DMS114 treated with DMSO at 0.1 percent for 48 hours (cell line): ENCODE data around the gene GARIN3.
"Not testable (repeated sequence)": the region's sequence is repeated elsewhere in the genome, so short reads cannot be mapped to it uniquely, and the experiment has no call there.

Experiments
- DNase-seq: peaks from one replicate; lab custom pipeline; 2025; ENCODE audit not compliant: unreplicated experiment; lab: John Stamatoyannopoulos, UW

The GARIN3 gene

GRCh38 chr5:157166214-157167213 is at the start of gene GARIN3:
TSS of gene GARIN3 (minus strand) at chr5:157166264. CDS start at chr5:157166168, 96 bp downstream.
- no peak for DNase-seq

- DNase-seq, result no peak
Measured at GRCh38 chr5:157215514-157216167, 49.6 kb upstream of the GARIN3 start.

DNA sequence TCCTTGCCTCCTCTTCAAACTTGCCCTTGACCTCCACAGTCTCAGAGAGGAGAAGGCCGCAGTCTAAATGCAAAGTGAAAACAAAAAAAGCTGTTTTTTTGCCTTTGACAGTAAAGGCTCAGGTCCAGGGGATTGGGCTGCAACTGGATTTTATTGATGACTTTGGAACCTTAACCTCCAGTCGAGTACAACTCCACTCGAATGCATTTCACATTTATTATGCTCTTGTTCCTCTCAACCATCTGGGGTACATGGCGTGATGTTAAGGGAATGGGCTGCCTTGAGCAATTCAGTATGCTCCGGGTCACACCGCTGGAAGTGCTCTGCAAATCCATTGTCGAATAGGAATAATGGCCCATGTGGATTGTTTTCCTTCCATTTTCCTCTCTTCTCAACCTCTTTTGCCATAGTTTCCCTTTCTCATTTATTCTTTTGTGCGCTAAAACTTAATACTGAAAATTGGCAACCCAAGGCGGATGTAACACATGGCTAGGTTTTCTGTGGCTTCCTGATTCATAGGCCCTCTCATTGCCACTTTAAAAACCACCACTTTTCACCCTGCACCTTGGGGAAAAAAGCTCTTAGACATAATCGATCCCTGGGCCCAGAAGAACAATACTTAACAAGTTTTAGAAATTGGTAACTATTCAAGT is 48.9 kb upstream of the GARIN3 start:
- no peak for DNase-seq

GRCh38 chr5:157214415-157214814 is 48.4 kb upstream of the GARIN3 start:
- DNase-seq, result no peak

DNA sequence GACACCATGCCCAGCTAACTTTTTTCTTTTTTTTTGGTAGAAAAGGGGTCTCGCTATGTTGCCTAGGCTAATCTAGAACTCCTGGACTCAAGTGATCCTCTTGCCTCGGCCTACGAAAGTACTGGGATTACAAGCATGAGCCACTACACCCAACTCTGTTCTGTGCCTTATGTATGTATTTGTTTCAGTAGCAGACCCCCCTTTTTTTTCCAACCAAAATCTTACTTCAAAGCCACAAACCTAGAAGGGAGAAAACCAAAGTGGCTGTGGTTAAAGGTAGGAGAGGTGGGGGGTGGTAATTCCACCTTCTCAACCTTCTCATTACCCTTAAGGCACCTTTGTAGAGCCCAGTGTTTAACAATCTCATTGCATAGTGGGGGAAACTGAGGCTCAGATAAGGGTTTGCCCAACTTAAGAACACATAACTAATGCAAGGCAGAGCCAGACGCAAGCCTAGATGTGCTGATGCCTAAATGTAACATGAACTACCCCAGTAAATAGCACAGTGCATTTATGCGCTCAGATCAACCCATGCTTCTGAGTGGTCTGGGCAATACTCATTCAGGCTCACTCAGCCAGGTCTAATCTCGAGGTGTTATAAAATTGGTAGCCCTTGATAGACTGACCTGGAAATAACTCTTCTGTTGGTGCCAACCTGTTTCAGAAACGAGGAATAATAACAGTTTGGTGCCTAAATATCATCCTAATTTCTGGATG is 47.6 kb upstream of the GARIN3 start:
- no peak for DNase-seq

DNA sequence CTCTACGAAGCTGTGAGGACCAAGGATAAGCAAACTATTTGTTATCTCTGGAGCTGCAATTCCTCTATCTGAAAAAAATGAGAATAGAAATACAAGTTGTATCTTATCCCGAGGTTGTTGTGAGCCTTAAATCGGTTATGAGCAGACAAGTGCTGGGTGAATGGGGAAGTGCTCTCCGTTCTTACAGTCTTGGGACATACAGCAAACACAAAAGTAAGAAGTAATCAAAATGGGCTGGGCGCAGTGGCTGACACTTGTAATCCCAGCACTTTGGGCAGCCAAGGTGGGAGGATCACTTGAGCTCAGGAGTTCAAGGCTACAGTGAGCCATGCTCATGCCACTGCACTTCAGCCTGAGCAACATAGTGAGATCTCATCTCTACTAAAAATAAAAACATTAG is 46.2 kb upstream of the GARIN3 start:
- DNase-seq, result no peak

DNA sequence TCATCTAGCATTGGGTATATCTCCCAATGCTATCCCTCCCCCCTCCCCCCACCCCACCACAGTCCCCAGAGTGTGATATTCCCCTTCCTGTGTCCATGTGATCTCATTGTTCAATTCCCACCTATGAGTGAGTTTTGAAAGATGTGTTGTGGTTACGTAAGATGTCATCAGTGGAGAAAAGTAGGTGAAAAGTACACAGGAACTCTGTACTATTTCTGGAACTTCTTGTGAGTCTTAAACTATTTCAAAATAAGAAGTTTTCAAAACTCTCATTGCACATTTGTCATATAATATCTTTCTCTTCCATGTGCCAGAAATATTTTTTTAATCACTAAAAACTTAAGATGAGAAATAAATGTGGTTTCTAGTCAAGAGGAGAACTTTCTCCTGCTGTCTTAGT is 44.6 kb upstream of the GARIN3 start:
- not testable (repeated sequence) for DNase-seq

GRCh38 chr5:157205708-157206107 is 39.6 kb upstream of the GARIN3 start:
- no peak for DNase-seq

GRCh38 chr5:157204765-157205164 is 38.7 kb upstream of the GARIN3 start:
- no peak for DNase-seq

DNA sequence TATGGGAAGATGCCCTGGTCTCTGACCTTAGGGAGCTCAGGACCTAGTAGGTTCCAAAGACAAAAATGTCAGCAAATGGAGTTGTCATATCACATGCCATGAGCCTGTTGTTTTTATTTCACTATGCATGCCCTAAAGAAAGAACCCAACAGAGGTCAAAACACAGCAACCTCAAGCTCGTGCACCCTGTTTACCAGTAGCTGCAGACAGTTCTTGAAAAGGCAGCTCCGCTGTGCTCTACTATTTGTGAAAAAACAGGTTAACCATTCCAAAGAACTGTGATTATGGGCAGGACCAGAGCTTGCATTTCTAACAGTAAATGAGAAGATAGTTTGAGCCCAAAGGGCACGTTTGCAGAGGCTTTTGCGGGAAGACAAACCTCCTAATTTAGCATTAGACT is 37.4 kb upstream of the GARIN3 start:
- DNase-seq, result no peak

DNA sequence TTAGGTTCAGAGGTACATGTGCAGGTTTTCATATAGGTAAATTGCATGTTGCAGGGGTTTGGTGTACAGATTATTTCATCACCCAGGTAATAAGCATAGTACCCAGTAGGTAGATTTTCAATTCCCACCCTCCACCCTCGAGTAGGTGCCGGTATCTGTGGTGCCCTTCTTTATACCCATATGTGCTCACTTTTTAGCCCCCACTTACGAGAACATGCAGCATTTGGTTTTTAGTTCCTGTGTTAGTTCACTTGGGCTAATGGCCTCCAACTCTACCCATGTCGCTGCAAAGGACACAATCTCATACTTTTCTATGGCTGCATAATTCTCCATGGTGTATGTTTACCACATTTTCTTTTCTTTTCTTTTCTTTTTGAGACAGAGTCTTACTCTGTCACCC is 35.8 kb upstream of the GARIN3 start:
- no peak for DNase-seq

- no peak for DNase-seq
Measured at GRCh38 chr5:157198277-157198986, 32.4 kb upstream of the GARIN3 start.

GRCh38 chr5:157197086-157197485 is 31.0 kb upstream of the GARIN3 start:
- no peak for DNase-seq

DNA sequence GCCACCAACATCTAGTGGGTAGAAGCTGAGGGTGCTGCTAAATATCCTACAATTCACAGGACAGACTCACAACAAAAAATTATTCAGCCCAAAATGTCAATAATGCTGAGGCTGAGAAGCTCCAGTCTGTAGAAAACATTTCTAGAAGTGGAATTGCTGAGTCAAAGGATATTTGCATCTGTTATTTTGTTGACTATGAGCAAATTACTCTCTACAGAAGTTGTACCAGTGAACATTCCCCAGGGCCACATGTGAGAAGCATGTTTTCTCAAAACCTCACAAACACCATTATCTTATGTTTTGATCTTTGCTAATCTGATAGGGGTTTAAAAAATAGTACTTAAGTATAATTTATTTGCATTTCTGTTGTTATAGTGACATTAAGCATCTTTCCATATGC is 30.0 kb upstream of the GARIN3 start:
- no peak for DNase-seq

DNA sequence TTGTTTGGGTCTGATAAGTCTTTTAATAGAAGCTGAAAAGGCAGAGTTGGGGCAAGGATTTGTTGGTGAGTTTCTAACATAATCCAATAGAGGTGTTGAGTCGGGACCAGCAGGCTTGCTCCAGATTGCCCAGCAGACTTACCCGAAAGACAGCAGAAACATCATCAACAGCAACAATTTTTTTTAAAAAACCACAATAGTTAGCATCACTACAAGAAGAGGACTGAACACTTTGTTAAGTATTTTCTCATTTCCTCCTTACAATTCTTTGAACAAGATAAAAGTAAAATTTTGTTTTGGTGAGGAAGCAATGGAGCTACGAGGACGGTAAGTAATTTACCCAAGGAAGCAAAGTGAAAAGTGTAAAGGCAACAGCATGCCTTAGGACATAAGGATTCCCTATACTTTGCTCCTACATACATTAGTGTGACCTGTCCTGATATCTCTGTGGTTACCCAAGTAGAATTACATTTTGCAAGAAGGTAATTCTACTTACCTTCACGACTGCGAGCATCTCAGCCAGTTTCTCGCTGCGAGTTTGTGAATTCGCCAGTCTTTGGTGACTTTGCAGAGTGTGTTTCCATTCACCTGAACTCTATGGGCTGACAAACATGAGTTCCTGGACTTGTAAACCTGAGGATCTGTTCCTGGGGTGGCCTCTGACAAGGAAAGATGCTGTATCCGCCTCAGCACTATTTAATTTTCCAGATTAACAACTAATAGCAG is 27.8 kb upstream of the GARIN3 start:
- DNase-seq, result no peak

- DNase-seq, result no peak
Measured at GRCh38 chr5:157189223-157189622, 23.2 kb upstream of the GARIN3 start.

DNA sequence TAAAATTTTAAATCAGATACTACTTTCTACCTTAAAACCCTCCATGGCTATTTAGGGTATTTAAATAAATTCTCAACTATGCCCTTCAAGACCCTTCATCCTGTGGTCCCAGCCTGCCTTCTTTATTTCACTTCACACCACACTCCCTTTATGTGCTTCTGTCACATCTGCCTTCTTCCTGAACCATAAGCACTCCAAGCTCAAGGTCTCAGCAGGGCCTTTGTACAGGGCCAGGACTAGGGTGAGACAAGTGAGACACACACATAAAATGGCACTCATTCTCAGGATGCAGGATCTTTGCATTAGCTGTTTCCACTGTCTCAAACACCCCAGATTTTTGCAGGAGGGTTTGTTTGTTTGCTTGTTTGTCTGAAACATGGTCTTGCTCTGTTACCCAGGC is 22.2 kb upstream of the GARIN3 start:
- no peak for DNase-seq

- DNase-seq, result no peak
Measured at GRCh38 chr5:157187046-157187754, 21.1 kb upstream of the GARIN3 start.
